Neural cell (in vitro differentiated cells): ENCODE data around the gene ZBTB7C. TPM values are rescaled to one million over a fixed set of nuclear protein-coding genes. Genes with fewer than 3 reads are reported as not detected.

ENCODE experiments used
- H2AFZ ChIP-seq: fragments of 200-600, 300-800 bp; sonication (generic), shearing (Covaris generic); 2 replicates; pipeline ENCODE4 v1.6.0; 2014; ENCODE audit warnings: low read depth, mild to moderate bottlenecking, antibody characterized with exemption, low read length, moderate library complexity
- H3F3A ChIP-seq: fragments of 200-600 bp; shearing (Covaris generic); 2 replicates; pipeline ENCODE4 v1.6.1; 2016; ENCODE audit warnings: mild to moderate bottlenecking, moderate library complexity, mixed read lengths, antibody characterized with exemption, low read length; ENCODE audit not compliant: insufficient read depth, poor library complexity, severe bottlenecking
- H3K27ac ChIP-seq: fragments of 200-600, 300-800 bp; sonication (generic), shearing (Covaris generic); 2 replicates; pipeline ENCODE4 v1.5.1; 2014; ENCODE audit warnings: mild to moderate bottlenecking, low read length, moderate library complexity
- H3K27me3 ChIP-seq: fragments of 300-800, 200-600 bp; sonication (generic), shearing (Covaris generic); 2 replicates; pipeline ENCODE4 v1.6.0; 2014; ENCODE audit warnings: mild to moderate bottlenecking, low read depth, low read length, moderate library complexity; ENCODE audit not compliant: insufficient read depth
- H3K36me3 ChIP-seq: fragments of 300-800, 200-600 bp; sonication (generic), shearing (Covaris generic); 2 replicates; pipeline ENCODE4 v1.5.1; 2014; ENCODE audit warnings: mild to moderate bottlenecking, antibody characterized with exemption, low read length, moderate library complexity; ENCODE audit not compliant: insufficient read depth
- H3K4me2 ChIP-seq: fragments of 300-800, 200-600 bp; sonication (generic), shearing (Covaris generic); 2 replicates; pipeline ENCODE4 v1.6.0; 2014; ENCODE audit warnings: mild to moderate bottlenecking, low read length
- H3K4me3 ChIP-seq: fragments of 300-800, 200-600 bp; sonication (generic), shearing (Covaris generic); 2 replicates; pipeline ENCODE4 v1.5.1; 2014; ENCODE audit warnings: mild to moderate bottlenecking, low read length, moderate library complexity
- H3K79me2 ChIP-seq: fragments of 200-600 bp; shearing (Covaris generic); replicated peaks from 2 replicates; pipeline ENCODE4 v1.6.0; 2014; ENCODE audit warnings: mild to moderate bottlenecking, low read length, moderate library complexity; ENCODE audit not compliant: insufficient read depth
- H3K9ac ChIP-seq: fragments of 300-800, 200-600 bp; sonication (generic), shearing (Covaris generic); 2 replicates; pipeline ENCODE4 v1.6.1; 2016; ENCODE audit warnings: mild to moderate bottlenecking, low read length, mixed read lengths
- H3K9me2 ChIP-seq: fragments of 200-600 bp; shearing (Covaris generic); 2 replicates; pipeline ENCODE4 v1.6.1; 2016; ENCODE audit warnings: mild to moderate bottlenecking, low read length, mixed read lengths; ENCODE audit not compliant: insufficient read depth
- H3K9me3 ChIP-seq: fragments of 200-600, 300-800 bp; sonication (generic), shearing (Covaris generic); 2 replicates; pipeline ENCODE4 v1.6.1; 2016; ENCODE audit warnings: mild to moderate bottlenecking, mixed run types, low read length, moderate library complexity, mixed read lengths
- H4K20me1 ChIP-seq: fragments of 200-600 bp; shearing (Covaris generic); 2 replicates; pipeline ENCODE4 v1.6.1; 2016; ENCODE audit warnings: mild to moderate bottlenecking, mixed run types; ENCODE audit not compliant: insufficient read depth
- CTCF ChIP-seq: fragments of 450-650 bp; IDR thresholded peaks from 2 replicates; pipeline ENCODE4 v1.5.1; 2014; ENCODE audit warnings: antibody characterized with exemption, mild to moderate bottlenecking, moderate library complexity; ENCODE audit not compliant: poor library complexity, severe bottlenecking
- EP300 ChIP-seq: fragments of 450-650 bp; conservative IDR thresholded peaks from 2 replicates; pipeline ENCODE4 v1.6.1; 2014; ENCODE audit warnings: antibody characterized with exemption, mild to moderate bottlenecking, moderate library complexity; ENCODE audit not compliant: poor library complexity, severe bottlenecking
- EZH2 ChIP-seq: fragments of 200-600, 300-800 bp; shearing (Covaris generic), sonication (generic); IDR thresholded peaks from 2 replicates; pipeline ENCODE4 v1.6.1; 2014; ENCODE audit warnings: antibody characterized with exemption, low read length, borderline replicate concordance, mild to moderate bottlenecking; ENCODE audit not compliant: insufficient read depth, poor library complexity, severe bottlenecking
- MXI1 ChIP-seq: fragments of 450-650 bp; conservative IDR thresholded peaks from 2 replicates; pipeline ENCODE4 v1.6.1; 2014; ENCODE audit warnings: antibody characterized with exemption, mild to moderate bottlenecking; ENCODE audit not compliant: poor library complexity, severe bottlenecking
- POLR2AphosphoS5 ChIP-seq: IDR thresholded peaks from 2 replicates; pipeline ENCODE4 v1.6.1; 2012
- RAD21 ChIP-seq: fragments of 450-650 bp; conservative IDR thresholded peaks from 2 replicates; pipeline ENCODE4 v1.6.1; 2014; ENCODE audit warnings: antibody characterized with exemption, mild to moderate bottlenecking, moderate library complexity
- REST ChIP-seq: IDR thresholded peaks from 2 replicates; pipeline ENCODE4 v1.6.1; 2012; ENCODE audit warnings: borderline replicate concordance
- SMC3 ChIP-seq: fragments of 450-650 bp; conservative IDR thresholded peaks from 2 replicates; pipeline ENCODE4 v1.6.1; 2014; ENCODE audit warnings: antibody characterized with exemption, mild to moderate bottlenecking, moderate library complexity; ENCODE audit not compliant: poor library complexity
- TAF1 ChIP-seq: IDR thresholded peaks from 2 replicates; pipeline ENCODE4 v1.6.1; 2012; ENCODE audit warnings: low read depth
- polyA plus RNA-seq: library from polyadenylated mRNA; depleted of rRNA; stranded (reverse); fragments of >200 nt; gene quantifications from 2 replicates; pipeline ENCODE4 v1.2.3, GENCODE V29; 2014

ZBTB7C gene
- polyA plus RNA-seq, 1 donor from 2014 or later = 2.4 TPM

- Histone ChIP-seq H3K4me2 (no peak overlapping the region), H4K20me1 (no peaks in the 10 kb centered on the region), H2AFZ (no peak overlapping the region), H3K27me3 (peaks cover 34% of the 10 kb centered on the region), H3K9ac (no peak overlapping the region), H3K79me2 (no peaks in the 10 kb centered on the region), H3K4me3 (no peak overlapping the region), H3K27ac (no peak overlapping the region), H3F3A (no peaks in the 10 kb centered on the region), H3K9me3 (no peaks in the 10 kb centered on the region), H3K9me2 (no peaks in the 10 kb centered on the region), H3K36me3 (no peaks in the 10 kb centered on the region)
- TF ChIP-seq EP300 (no peak), MXI1 (no peak), POLR2AphosphoS5 (no peak), RAD21 (no peak), EZH2 (no peak), REST (no peak), TAF1 (no peak), SMC3 (no peak), CTCF (no peak)
Observed at GRCh38 chr18:48405978-48406377, 3.2 kb downstream of the ZBTB7C start.

- H2AFZ ChIP-seq = no peak overlapping the region
- H3K79me2 ChIP-seq = no peaks in the 10 kb centered on the region
- peaks cover 23% of the 10 kb centered on the region for H3K27me3 ChIP-seq
- H3K4me2 ChIP-seq = no peak overlapping the region
- no peaks in the 10 kb centered on the region for H3F3A ChIP-seq
- no peak overlapping the region for H3K27ac ChIP-seq
- no peak overlapping the region for H3K9ac ChIP-seq
- TF ChIP-seq EZH2 (no peak), TAF1 (no peak), CTCF (no peak), POLR2AphosphoS5 (no peak), MXI1 (no peak), RAD21 (no peak), REST (no peak), SMC3 (no peak), EP300 (no peak)
- H3K4me3 ChIP-seq = no peak overlapping the region
- H3K36me3 ChIP-seq = no peaks in the 10 kb centered on the region
- H3K9me3 ChIP-seq = no peaks in the 10 kb centered on the region
- no peaks in the 10 kb centered on the region for H3K9me2 ChIP-seq
- no peaks in the 10 kb centered on the region for H4K20me1 ChIP-seq
Observed at GRCh38 chr18:48404716-48405507, 4.3 kb downstream of the ZBTB7C start.
